Measurements from ENCODE around the gene DCBLD1. TPM values are rescaled to one million over a fixed set of nuclear protein-coding genes. Genes with fewer than 3 reads are reported as not detected.

DCBLD1 gene
- total and polyA plus RNA-seq, 2 of the 13 experiments (the other 11 are each of a cell fraction or from before 2014, with no cell fraction given) = 23.2 to 41.5 TPM

- no peak for TF ChIP-seq FOXK2 (IDR thresholded peaks at IDR 0.05)
- TF ChIP-seq ZNF335 (CRISPR knock-in tag; IDR thresholded peaks at IDR 0.05) = no peak
- TF ChIP-seq ZEB1 (IDR thresholded peaks at IDR 0.05; ENCODE audit: insufficient replicate concordance, low read depth) = peak; percentile 42
- TF ChIP-seq ZNF788 (CRISPR knock-in tag; IDR thresholded peaks at IDR 0.05; ENCODE audit: borderline replicate concordance) = no peak; the same call in 1 of the 2 replicates
- TF ChIP-seq AHDC1 (CRISPR knock-in tag; IDR thresholded peaks at IDR 0.05; ENCODE audit: borderline replicate concordance) = no peak
- TF ChIP-seq ZFP91 (CRISPR knock-in tag; IDR thresholded peaks at IDR 0.05; ENCODE audit: borderline replicate concordance) = peak; percentile 40; the same call in 1 of the 2 replicates
- TF ChIP-seq ZNF691 (CRISPR knock-in tag; IDR thresholded peaks at IDR 0.05; ENCODE audit: borderline replicate concordance, low read depth) = 0 out of 2 replicates have a peak, but pooled peaks have one; percentile 51
- TF ChIP-seq RELA (CRISPR knock-in tag; IDR thresholded peaks at IDR 0.05) = no peak
- TF ChIP-seq ZHX1 (CRISPR knock-in tag; IDR thresholded peaks at IDR 0.05; ENCODE audit: low read depth) = no peak
- 0 out of 2 replicates have a peak, but pooled peaks have one; percentile 29 for TF ChIP-seq THAP11 (CRISPR knock-in tag; IDR thresholded peaks at IDR 0.05)
- peak; percentile 74 for TF ChIP-seq ZNF205 (CRISPR knock-in tag; IDR thresholded peaks at IDR 0.05)
- TF ChIP-seq PHF5A (CRISPR knock-in tag; IDR thresholded peaks at IDR 0.05; ENCODE audit: low read depth, unreplicated experiment) = no peak
- no peak for TF ChIP-seq CEBPB (IDR thresholded peaks at IDR 0.05; ENCODE audit: borderline replicate concordance, low read depth, low read length)
- TF ChIP-seq ZNF644 (CRISPR knock-in tag; IDR thresholded peaks at IDR 0.05; ENCODE audit: low read depth) = peak; percentile 84; the same call in 1 of the 2 replicates
- no peak for TF ChIP-seq ZNF577 (CRISPR knock-in tag; IDR thresholded peaks at IDR 0.05; ENCODE audit: borderline replicate concordance, low read depth)
- TF ChIP-seq ZNF790 (CRISPR knock-in tag; IDR thresholded peaks at IDR 0.05; ENCODE audit: borderline replicate concordance) = 0 out of 2 replicates have a peak, but pooled peaks have one; percentile 35
- TF ChIP-seq MXD1 (CRISPR knock-in tag; IDR thresholded peaks at IDR 0.05) = no peak
Observed at GRCh38 chr6:117506180-117506835, 23.8 kb downstream of the DCBLD1 start (continued).
